HL-60/S4 treated with phorbol 12-myristate 13-acetate at 8.2 ng/mL for 4 days and 3 days (cell line): Measurements from ENCODE around the gene IGF2BP2.
"Not testable (repeated sequence)": the region's sequence is repeated elsewhere in the genome, so short reads cannot be mapped to it uniquely, and the experiment has no call there.

Source experiments
- in situ Hi-C: fragments of 300-500 bp; cut with MboI; formaldehyde crosslinking; loops from 2 replicates; pipeline ENCODE4 v1.15.0; 2022; ENCODE audit warnings: low sequenced_read_pairs

The IGF2BP2 gene

DNA sequence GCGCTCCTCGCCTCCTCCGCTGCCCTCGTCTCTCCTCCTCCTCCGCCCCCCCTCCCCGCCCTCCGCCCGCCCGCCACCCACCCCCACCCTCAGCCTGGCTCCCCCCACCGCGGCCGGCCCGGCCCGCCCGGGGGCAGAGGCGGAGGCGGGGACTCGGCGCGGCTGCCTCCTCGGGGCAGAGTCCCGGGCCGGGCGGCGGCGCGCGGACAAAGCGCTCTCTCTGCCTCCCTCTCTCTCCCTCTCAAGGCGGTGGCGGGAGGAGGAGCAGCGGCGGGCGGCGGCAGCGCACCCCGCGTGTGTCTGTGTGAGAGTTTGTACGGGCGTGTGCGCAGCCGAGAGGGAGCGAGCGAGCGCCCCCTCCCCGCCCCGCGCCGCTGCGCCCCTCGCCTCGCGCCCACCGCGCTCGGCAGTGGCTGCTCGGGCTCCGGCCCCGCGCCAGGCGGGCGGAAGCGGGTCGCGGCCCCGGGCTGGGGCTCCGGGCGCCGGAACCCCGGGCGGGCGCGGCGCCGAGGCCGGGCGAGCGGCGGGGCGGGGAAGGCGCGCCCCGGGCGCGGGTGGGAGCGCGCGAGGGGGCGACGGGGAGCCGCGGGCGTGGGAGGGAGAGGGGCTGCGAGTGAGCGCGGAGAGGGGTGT is at the start of gene IGF2BP2:
TSS of gene IGF2BP2 (minus strand) at position 37 of the 633 bp plus-strand sequence. CDS start 82 bp downstream, outside the sequence.
- in situ Hi-C loops, result no loop called here

DNA sequence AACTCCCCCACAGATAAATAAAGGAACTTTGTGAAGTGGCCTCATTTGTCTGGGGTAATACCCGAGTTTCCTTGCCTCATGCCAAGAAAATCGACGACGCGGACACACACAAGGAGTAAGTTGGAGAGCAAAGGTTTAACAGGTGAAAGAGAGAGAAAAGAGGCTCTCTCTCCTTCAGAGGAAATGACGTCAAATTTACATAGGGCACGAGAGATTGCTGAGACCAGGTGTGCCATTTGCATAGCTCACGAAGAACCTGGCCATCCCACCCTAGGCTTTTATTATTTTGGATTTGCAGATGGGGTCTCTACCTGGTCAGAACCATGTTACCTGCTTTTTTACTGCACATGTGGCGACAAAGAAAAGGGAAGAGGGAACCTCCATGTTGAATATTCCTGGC is 49.3 kb upstream of the IGF2BP2 start:
- in situ Hi-C loops, result no loop called here

DNA sequence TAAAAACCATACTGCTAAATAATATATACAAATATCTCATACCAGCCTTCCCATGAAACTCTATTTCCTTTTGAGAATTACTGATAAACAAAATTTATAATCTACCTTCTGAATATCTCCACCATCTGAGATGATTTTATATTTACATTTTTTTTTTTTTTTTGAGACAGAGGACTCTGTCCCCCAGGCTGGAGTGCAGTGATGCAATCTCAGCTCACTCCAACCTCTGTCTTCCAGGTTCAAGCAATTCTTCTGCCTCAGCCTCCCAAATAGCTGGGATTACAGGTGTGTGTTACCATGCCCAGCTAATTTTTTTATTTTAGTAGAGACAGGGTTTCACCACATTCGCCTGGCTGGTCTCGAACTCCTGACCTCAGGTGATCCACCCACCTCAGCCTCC is 42.8 kb upstream of the IGF2BP2 start:
- in situ Hi-C loops, result no loop called here

DNA sequence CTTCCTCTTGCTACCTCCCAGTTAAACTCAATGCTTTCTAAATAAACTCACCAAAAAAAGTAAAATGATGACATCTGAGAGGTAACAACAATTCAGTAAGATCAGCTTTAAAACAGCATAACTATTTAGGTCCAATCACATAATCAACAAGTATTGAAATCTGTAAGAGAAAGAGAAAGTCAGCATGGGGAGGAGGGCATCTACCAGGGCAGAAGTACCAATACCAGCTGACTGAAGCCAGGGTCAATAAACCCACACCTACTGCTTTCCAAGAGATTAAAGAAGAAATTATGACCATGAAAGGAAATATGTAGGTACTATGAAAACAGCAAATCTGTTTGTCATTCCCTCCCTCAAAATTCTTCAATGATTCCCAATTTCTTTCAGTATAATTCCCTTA is 42.2 kb upstream of the IGF2BP2 start:
- in situ Hi-C loops, result no loop called here

DNA sequence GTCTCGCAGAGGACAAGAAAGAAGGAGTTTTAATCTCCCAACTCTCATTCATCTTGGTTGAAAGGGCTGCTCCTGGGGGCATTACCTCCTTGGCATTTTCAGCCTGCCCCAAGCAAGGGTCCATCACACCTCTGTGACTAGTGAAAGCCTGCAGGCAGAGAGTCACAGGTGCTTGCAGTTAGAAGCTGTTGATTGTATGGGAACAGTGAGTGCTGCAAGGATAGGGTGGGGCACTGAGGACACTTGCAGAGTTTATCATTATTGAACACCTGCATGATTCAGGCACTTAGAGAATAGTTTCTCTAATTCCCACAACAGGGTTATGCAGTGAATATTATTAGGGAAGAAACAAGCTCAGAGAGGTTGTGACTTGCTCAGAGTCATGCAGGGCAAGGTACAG is 41.7 kb upstream of the IGF2BP2 start:
- in situ Hi-C loops, result no loop called here

DNA sequence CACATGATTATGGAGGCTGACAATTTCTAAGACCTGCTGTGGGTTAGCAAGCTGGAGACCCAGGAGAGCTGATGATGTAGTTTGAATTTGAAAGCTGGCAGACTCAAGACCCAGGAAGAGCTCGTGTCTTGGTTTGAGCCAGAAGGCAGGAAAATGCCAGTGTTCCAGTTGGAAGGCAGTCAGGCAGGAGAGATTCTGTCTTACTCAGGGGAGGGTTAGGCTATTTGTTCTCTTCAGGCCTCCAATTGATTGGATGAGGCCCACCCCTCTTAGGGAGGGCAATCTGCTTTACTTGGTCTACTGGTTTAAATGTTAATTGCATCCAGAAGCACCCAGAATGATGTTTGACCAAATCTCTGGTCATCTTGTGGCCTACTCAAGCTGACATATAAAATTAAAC is 40.4 kb upstream of the IGF2BP2 start:
- in situ Hi-C loops, result no loop called here

DNA sequence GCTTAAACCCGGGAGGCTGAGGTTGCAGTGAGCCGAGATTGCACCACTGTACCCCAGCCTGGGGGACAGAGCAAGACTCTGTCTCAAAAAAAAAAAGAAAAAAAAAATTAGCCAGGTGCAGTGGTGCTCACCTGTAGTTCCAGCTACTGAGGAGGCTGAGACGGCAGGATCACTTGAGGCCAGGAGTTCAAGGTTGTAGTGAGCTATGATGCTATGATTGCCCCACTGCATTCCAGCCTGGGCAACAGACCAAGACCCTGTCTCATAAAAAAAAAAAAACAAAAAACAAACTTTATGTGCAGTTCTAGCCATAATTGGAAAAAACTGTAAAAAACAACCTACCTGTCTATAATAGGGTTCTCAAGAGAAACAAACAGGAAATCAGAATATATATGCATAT is 39.9 kb upstream of the IGF2BP2 start:
- in situ Hi-C loops, result no loop called here

DNA sequence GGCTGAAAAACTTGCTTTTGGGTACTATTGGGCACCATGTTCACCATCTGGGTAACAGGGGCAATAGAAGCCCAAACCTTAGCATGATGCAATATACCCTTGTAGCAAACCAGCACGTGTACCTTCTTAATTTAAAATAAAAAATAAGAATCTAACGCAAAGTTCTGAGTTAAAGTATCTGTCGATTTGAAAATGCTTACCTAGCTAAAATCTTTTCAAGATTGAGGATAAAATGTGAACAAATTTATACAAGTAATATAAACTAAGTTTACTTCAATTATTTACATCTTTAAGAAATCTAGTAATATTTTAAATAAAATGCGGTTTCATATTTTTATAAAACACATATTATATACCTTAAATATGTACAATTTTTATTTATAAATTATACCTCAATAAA is 38.1 kb upstream of the IGF2BP2 start:
- in situ Hi-C loops, result no loop called here

DNA sequence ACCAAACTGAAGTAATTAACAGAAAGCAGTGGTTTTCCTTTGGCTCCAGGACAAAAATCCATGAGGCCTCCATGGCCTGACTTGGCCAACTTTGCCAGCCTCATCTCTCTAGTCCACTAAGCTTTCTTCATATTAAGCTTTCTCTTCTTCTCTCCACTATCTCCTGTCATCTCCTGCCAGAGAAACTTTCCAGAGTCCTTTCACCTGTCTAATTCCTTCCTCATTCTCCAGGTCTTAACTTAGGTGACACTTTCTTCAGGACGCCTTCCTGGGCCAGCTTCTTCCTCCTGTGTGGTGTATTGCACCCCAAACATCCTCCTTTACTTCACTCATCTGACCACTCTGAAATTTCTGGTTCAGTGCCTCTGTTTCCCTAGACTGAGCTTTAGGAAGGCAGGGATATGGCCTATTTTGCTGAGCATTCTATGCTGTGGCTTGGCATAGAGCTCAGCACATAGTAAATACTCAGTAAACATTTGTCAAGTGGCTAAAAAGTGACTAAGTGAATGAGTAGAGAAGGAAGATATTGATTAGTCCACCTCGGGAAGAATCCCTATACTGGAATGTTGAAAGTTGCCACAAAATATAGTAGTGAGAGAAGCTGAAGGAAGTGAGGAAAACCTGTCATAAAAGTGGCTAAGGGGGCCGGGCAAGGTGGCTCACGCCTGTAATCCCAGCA is 34.6 kb upstream of the IGF2BP2 start:
- in situ Hi-C loops, result no loop called here

DNA sequence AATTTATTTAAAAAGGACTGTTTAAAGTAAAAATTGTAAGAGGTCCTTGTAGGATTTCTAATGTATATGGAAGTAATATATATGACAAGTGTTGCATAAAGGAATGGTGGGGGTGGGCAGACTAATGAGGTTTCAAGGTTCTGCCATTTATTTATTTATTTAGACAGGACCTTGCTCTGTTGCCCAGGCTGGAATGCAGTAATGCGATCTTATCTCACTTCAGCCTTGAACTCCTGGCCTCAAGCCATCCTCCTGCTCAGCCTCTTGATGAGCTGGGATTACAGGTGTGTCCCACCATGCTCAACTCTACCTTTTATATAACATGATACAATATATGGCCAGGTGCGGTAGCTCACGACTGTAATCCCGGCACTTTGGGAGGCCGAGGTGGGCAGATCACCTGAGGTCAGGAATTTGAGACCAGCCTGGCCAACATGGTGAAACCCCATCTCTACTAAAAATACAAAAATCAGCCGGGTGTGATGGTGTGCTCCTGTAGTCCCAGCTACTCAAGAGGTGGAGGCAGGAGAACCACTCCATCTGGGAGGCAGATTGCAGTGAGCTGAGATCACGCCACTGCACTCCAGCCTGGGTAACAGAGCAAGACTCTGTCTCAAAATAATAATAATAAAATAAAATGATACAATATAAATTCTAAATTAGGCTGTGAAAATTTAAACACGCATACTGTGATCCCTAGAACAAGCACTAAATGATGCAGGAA is 33.8 kb upstream of the IGF2BP2 start:
- in situ Hi-C loops, result no loop called here

DNA sequence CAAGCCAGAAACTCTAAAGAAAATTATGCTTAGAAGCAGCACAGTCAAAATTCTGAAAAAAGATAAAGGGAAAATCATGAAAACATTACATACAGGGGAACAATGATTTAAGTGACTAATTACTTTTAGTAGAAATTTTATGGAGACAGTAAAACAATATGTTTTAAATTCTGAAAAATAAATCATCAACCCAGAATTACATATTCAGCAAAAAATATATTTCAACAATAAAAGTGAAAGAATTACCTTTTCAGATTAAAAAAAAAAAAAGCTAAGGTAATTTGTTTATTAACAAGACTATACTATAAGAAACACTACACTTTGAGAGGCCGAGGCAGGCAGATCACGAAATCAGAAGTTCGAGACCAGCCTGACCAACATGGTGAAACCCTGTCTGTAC is 32.4 kb upstream of the IGF2BP2 start:
- in situ Hi-C loops, result no loop called here

DNA sequence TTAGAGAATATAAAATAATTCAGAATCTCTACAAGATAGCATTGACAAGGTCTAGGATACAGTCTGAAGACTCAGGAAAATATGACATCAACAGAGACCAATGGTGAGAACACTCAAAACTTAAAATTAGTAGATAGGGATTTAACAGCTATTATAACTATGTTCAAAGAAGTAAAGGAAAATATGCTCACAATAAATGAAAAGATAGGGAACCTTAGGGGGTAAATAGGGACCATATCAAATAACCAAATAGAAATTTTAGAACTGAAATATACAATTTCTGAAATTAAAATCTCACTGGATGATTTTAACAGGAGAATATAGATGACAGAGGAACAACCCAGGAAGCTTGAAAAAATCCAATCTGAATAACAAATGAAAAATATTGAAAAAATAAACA is 31.8 kb upstream of the IGF2BP2 start:
- in situ Hi-C loops, result no loop called here

DNA sequence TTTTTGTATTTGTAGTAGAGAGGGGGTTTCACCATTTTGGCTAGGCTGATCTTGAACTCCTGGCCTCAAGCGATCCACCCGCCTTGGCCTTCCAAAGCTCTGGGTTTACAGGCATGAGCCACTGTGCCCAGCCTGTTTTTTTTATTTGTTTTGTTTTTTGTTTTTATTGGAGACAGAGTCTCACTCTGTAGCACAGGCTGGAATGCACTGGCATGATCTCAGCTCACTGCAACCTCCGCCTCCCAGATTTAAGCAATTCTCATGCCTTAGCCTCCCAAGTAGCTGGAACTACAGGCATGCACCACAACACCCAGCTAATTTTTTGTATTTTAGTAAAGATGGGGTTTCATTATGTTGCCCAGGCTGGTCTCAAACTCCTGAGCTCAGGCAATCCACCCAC is 28.9 kb upstream of the IGF2BP2 start:
- in situ Hi-C loops, result not testable (repeated sequence)

DNA sequence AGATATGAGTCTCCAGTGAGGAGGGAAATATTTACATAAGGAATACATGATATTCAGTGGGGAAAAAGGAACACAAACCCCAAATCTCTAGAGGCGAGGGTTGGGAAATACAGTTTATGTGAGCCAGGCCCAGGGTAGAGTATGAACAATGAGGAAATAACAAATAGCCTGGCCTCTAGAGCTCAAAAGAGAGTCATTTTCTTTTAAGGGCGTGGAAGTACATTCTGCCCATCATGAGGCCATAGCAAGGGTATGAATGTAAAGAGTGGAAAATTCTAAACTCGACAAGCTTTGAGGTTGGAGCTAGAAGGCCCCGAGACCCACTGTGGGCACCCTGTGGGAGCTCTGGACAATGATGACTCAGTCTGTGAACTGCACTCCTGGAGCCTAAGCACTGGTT is 27.8 kb upstream of the IGF2BP2 start:
- in situ Hi-C loops, result no loop called here

DNA sequence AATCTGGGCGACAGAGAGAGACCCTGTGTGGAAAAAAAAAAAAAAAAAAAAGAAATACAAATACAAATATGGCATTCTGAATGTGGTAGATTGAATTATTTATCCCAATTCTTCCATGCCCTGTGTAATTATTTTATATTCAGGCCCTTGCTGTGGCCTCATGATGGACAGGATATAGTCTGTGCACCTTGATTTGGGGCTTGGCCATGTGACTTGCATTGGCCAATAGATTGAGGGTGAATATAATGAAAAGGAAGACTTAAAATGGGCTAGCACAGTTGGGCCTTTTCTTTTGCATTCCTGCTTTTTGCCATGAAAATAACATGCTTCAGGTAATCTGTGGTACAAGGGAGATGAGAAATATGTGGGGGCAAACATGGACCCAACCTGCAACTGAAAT is 27.1 kb upstream of the IGF2BP2 start:
- in situ Hi-C loops, result no loop called here

DNA sequence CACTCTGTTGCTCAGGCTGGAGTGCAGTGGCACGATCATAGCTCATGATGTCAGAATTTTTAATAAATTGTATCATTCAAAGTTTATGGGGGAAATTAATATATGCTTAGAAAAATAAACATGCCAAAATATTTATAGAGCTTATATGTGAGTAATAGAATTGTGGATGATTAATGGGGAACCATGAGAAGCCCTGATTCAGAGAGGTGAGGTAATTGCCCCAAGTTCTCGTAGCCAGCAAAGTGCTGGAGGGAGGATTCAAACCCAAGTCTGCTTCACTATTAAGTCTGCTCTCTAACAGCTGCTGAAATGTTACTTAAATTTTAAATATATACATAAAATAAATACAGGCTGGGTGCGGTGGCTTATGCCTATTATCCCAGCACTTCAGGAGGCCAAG is 26.2 kb upstream of the IGF2BP2 start:
- in situ Hi-C loops, result no loop called here

DNA sequence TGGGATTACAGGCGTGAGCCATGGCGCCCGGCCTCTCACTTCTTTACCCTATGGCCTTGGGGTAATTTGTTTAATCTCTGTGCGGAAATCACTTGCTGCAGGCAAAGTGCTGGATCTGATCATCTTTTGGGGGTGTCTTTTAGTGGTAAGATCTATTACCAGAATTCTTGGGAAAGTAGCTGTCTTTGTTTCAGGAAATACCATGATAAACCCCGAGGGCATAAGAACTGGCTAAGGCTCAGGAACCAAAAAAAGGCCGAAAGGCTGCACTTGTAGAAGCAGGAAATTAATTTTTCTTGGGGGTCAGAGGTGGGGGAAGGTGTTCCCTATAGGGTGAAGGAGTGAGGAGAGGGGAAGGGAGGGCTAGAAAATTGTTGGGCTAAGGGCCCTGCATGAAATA is 22.7 kb upstream of the IGF2BP2 start:
- in situ Hi-C loops, result no loop called here

DNA sequence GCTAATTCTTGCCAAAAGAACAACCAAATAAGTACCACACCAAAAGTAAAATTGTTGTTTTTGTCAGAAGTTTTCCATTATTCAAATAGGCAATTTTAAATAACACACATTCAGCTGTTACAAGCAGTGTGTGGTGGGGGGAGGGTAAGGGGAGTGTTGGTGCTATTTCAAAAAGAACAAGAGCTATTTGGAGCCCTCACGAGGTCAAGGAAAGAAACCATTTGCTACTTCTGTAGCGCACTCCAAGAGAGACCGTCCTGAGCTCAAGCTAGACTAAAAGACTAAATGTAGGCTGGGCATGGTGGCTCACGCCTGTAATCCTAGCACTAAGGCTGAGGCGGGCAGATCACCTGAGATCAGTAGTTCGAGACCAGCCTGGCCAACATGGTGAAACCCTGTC is 21.2 kb upstream of the IGF2BP2 start:
- in situ Hi-C loops, result no loop called here

DNA sequence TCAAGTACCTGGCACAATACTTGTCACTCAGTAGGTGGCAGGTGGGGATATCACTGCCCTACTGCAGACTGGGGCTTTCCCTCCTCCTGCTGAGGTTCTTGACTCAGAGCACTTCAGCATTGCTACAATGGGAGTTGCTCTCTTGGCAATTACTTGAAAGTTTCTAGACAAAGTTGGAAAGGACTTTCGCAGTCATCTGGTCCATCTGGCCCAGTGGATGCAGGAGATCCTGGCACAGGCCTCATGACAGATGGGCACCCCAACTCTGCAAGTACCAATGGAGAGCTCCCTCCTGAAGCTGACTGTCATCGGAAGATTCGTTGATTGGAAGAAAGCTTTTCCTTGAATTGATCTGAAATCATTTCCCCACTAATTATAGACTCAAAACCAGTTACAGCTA is 19.2 kb upstream of the IGF2BP2 start:
- in situ Hi-C loops, result no loop called here

DNA sequence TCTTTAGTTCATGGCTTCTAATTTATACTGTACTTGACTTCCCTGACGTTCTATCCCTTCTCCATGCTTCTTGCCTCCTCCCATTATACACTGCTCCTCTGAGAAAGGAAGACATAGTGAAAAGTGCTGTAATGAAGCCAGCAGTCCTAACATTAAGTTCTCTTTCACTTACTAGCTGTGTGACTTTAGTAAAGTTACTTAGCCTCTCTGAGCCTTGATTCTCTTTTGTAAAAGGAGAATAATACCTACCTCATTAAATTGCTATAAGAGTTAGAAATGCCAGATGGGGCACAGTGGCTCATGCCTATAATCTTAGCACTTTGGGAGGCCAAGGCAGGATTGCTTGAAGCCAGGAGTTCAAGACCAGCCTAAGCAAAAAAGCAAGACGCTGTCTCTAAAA is 18.8 kb upstream of the IGF2BP2 start:
- in situ Hi-C loops, result no loop called here

DNA sequence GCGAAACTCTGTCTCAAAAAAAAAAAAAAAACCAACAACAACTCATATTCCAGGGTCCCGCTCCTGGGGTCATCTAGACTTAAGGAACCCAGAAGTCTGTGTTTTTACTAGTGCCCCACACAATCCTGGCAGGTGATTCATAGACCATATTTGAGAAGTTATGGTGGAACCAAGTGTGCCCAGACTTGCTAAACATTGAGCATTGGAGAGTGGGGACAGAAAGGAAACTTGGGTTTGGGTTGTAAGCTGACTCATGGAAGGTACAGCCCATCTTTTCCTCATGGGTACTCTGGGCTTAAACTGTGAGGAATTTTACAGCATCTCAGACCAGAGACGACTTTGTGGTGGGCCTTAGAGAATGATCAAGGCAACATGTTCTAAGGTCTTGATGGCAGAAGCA is 18.3 kb upstream of the IGF2BP2 start:
- in situ Hi-C loops, result no loop called here

DNA sequence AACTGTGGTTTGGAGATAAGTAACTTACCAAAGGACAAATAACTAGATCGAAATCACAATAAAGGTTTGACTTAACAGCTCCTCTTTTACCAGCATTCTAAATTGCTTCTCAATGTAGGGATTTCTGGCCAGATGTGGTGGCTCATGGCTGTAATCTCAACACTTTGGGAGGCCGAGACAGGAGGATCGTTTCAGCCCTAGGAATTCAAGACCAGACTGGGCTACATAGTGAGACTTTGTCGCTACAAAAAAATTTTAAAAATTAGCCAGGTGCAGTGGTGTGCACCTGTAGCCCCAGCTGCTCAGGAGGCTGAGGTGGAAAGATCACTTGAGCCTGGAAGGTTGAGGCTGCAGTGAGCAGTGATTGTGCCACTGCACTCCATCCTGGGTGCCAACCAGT is 17.4 kb upstream of the IGF2BP2 start:
- in situ Hi-C loops, result no loop called here
